GM10266 (cell line): ENCODE measurements around the gene CDT1.

Source experiments
- DNase-seq: peaks from one replicate; pipeline ENCODE4 v3.0.0; 2012; ENCODE audit errors: extremely low spot score
- TF ChIP-seq, protein P1 (sequence below): IDR thresholded peaks from 2 replicates; pipeline ENCODE4 v1.5.1; 2012; ENCODE audit warnings: mild to moderate bottlenecking, low read depth; ENCODE audit not compliant: control insufficient read depth, insufficient read depth; ENCODE audit errors: missing control alignments

Gene CDT1

DNA sequence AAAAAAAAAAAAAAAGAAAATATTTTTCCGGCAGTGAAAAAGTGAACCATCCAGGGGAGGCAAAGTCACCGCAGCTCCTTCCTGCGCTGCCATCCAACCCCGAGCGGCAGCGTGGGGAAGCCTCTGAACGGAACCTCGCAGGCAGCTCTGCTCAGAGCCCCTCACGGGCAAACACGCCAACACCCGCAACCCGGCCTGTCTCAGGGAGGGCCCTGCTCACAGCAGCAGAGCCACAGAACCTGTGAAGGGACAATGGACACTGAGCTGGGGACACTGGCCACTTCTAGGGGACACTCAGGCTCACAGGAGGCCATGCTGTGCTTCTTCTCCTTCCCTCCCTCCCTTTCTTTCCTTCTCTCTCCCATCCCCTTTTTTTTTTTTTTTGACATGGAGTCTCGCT is 29.5 kb downstream of the CDT1 start:
- TF ChIP-seq, protein P1, sequence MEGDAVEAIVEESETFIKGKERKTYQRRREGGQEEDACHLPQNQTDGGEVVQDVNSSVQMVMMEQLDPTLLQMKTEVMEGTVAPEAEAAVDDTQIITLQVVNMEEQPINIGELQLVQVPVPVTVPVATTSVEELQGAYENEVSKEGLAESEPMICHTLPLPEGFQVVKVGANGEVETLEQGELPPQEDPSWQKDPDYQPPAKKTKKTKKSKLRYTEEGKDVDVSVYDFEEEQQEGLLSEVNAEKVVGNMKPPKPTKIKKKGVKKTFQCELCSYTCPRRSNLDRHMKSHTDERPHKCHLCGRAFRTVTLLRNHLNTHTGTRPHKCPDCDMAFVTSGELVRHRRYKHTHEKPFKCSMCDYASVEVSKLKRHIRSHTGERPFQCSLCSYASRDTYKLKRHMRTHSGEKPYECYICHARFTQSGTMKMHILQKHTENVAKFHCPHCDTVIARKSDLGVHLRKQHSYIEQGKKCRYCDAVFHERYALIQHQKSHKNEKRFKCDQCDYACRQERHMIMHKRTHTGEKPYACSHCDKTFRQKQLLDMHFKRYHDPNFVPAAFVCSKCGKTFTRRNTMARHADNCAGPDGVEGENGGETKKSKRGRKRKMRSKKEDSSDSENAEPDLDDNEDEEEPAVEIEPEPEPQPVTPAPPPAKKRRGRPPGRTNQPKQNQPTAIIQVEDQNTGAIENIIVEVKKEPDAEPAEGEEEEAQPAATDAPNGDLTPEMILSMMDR, result no peak
- DNase-seq, result no peak

DNA sequence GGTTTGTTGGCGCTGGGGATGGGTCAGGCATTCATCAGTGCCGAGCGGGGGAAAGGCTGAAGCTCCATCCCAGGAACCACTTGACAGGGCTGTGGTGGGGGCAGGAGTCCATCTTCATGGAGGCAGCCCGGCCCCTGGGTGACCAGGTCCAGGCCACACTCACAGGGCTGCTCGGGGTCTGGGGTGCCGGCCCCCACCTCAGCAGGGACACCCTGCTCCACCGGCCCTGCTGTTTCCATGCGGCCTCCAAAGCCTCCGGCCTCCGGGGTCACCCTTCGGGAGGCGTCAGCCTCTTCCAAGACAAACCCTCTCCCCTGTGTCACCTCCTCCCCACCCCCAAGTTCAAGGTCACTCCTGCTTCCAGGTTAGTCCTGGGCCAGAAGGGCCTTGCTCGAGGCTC is 31.1 kb downstream of the CDT1 start:
- DNase-seq, result no peak
- TF ChIP-seq, protein P1, result no peak

DNA sequence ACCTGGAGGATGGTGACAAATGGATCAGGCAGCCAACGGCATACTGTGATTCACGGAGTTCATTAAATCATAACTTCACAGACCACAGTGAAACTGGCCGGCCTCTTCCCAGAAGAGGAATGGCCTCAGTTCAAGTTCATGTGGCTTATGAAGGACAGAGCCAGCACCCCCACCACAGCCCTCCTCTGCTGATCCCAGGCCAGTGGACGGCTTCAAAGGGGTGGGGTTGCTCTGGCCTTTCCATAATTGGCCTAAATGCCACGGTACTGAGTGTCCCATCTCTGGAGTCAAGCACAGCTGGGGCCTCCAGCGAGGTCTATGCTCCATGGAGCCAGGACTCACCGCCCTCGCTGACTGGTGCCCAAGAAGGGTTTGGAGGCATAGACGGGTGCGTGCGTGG is 31.8 kb downstream of the CDT1 start:
- no peak for DNase-seq
- TF ChIP-seq, protein P1, result no peak

DNA sequence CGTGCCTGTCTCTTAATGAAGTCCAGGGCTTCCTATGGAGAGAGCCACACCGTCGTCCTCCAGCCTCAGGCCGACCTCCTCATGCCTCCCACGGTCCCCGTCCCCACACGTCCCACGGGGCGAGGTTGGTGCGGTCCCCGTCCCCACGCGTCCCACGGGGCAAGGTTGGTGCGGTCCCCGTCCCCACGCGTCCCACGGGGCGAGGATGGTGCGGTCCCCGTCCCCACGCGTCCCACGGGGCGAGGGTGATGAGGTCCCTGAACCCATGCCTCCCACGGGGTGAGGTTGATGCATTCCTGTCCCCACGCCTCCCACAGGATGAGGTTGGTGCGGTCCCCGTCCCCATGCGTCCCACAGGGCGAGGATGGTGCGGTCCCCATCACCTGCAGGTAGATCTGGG is 32.2 kb downstream of the CDT1 start:
- TF ChIP-seq, protein P1, result no peak
- no peak for DNase-seq

DNA sequence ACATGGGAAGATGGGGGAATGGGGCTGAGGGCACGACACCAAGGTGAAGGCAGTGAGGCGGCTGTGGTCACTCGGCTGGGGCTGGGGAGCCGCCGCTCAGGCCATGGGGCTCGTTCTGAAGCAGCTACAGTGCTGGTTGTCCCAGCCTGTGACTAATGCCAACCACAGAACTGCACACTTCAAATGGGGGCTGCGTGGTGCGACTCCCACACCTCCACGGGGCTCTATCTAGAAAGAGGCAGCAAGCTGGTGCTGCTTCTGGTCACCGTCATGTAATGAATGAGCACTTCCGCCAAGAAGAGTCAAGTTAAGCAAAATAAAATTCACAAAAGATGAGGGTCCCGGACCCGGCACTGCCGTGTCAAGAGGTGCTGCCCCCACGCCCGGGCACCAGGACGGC is 33.2 kb downstream of the CDT1 start:
- TF ChIP-seq, protein P1, result no peak

DNA sequence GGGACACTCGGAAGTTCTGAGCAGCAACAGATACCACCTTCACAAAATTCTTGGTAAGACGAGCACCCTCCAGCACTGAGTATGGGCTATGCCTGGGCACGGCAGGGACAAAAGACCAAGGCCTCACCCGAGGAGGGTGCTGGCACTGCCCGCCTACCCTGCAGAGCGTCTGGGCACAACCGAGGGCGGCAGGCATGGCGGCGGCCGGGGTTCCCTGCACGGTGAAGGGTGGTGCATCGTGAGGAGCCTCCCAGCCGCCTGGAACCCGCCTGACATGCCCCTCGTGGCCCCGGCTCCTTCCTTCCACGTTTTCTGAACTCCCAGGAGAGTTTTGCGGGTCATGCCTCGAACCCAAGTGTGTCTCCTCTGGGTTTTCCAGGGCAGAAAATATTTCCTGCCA is 34.2 kb downstream of the CDT1 start:
- TF ChIP-seq, protein P1, result no peak
- DNase-seq, result no peak

More for the DNA sequence above, 33.2 kb downstream of the CDT1 start:
- DNase-seq, result no peak

DNA sequence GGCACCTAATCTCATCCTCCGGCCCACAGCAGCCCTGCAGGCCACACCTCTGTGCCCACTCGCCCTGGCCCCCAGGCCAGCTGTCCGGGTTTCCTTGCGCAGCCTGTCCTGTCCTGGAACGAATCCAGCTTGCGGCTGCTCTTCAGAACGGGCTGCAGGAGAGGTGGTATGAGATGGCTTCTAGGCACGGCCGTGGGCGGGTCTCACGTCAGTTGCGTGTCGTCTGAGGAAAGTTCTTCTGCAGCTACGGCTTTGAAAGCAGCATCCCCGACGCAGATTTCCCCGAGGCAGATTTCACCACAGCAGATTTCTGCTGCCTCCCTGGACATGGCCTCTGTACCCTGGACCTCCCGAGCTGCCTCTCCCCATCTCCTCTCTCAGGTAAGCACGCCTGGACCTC is 35.0 kb downstream of the CDT1 start:
- TF ChIP-seq, protein P1, result no peak
- no peak for DNase-seq
